IPS DF 6.9 (cell line): ENCODE measurements around the gene TMEM60.
A peak's percentile ranks its signal among the peaks of the same experiment; 100 is the strongest.
"Not testable (repeated sequence)": the region's sequence is repeated elsewhere in the genome, so short reads cannot be mapped to it uniquely, and the experiment has no call there.

Experiments used
- DNase-seq: peaks from one replicate; pipeline ENCODE4 v3.0.0-alpha.2; 2013; ENCODE audit warnings: low read depth, low spot score
- H3K27ac ChIP-seq: one replicate; pipeline ENCODE4 v1.5.1; 2013; ENCODE audit warnings: low read length, control low read depth
- H3K27me3 ChIP-seq: 2 replicates; pipeline ENCODE4 v1.6.1; 2013; ENCODE audit warnings: mild to moderate bottlenecking, low read length; ENCODE audit not compliant: control insufficient read depth, insufficient read depth
- H3K36me3 ChIP-seq: 2 replicates; pipeline ENCODE4 v1.6.1; 2013; ENCODE audit warnings: low read length; ENCODE audit not compliant: control insufficient read depth, insufficient read depth
- H3K4me1 ChIP-seq: 2 replicates; pipeline ENCODE4 v1.6.1; 2013; ENCODE audit warnings: low read length; ENCODE audit not compliant: control insufficient read depth, insufficient read depth
- H3K4me3 ChIP-seq: 2 replicates; pipeline ENCODE4 v1.5.1; 2013; ENCODE audit warnings: mild to moderate bottlenecking, low read length
- H3K9me3 ChIP-seq: 2 replicates; pipeline ENCODE4 v1.6.1; 2013; ENCODE audit warnings: low read length, inconsistent platforms; ENCODE audit not compliant: control insufficient read depth, insufficient read depth
- WGBS: extraction: QIAGEN DNeasy Blood & Tissue Kit; methylation state at CpG from one replicate; pipeline ENCODE4 v1.1.7; 2013; ENCODE audit warnings: mixed read lengths, missing lambda C conversion rate; ENCODE audit not compliant: insufficient read length, insufficient coverage; 5-methylcytosine and 5-hydroxymethylcytosine counted together

Gene TMEM60

DNA sequence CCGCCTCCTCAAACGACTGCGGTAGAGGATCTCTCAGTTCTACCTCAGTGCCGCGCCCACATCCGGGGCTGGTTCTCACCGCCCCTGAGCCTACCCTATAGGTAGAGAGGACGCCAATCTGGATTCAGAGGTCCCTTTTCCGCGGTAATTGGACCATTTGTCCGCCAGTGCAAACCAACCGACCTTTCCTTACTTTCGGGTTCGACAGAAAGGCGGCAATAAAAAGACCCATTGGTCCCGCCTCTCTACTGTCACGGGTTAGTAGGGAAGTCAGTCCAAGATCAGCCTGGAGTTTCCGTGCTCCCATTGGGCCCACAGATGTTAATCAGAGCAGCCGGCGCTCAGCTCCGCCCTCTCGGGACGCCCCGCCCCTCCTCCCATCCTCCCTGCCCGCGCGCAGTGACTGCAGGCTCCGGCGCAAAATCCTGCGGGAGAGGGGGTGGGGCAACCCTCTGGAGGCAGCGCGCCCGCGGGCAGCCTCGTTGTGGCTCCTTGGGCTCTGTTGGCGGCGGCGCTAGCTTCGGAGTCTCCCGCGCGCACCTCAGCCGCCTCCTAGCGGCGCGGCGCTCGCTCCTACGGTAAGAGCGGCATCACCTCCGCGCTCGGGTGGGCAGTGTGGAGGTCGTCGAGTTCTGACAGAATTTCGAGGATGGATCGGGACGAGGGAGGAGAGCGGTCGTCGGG lies at the start of gene TMEM60, which contains the start of gene PHTF2:
TSS of gene TMEM60 (minus strand) at position 41 of the 684 bp plus-strand sequence. CDS start 4,061 bp downstream, outside the sequence.
TSS of gene PHTF2 (plus strand) at position 380 of the 684 bp plus-strand sequence.
- no peak within 1 kb of the TSS for H3K27ac ChIP-seq
- no peaks in the 10 kb centered on the region for H3K4me1 ChIP-seq
- WGBS: no CpG with 5 or more reads among the region's 61 CpGs

GRCh38 chr7:77846317-77847092 lies 48.3 kb upstream of the TMEM60 start:
- H3K27me3 ChIP-seq: no peaks in the 10 kb centered on the region
- no peaks in the 10 kb centered on the region for H3K36me3 ChIP-seq
- no peak overlapping the region for H3K4me3 ChIP-seq
- DNase-seq: no peak
- no CpG with 5 or more reads among the region's 8 CpGs for WGBS
- no peaks in the 10 kb centered on the region for H3K4me1 ChIP-seq
- H3K27ac ChIP-seq: no peak overlapping the region
- no peaks in the 10 kb centered on the region for H3K9me3 ChIP-seq

More for the DNA sequence above, at the start of gene TMEM60, which contains the start of gene PHTF2:
- no peaks in the 10 kb centered on the region for H3K27me3 ChIP-seq
- H3K36me3 ChIP-seq: no peaks in the 10 kb centered on the region; the same call in 1 of the 2 replicates
- peak within 1 kb of the TSS; percentile 99 for H3K4me3 ChIP-seq
- no peaks in the 10 kb centered on the region for H3K9me3 ChIP-seq
- peak; percentile 98 for DNase-seq

DNA sequence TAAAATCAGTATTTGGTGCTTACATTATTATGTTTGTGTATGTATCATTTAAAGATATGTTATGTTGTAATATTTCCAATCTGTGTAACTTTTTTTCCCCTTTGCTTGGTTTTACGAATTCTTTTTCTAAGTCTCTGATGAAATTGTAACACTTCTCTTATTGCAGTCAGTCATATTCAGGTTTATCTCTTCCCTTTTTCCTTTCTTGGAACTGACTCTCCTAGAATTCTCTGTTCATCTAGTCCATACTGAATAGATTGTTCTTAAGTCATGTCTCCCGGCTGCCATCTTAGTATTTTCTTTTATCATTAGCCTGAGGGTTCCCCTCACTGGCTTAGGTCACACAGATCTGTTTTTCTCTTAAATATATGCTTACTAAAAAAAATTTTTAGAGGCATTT lies 45.0 kb upstream of the TMEM60 start:
- Histone ChIP-seq H3K27ac (no peak overlapping the region), H3K9me3 (no peaks in the 10 kb centered on the region), H3K4me3 (no peak overlapping the region), H3K4me1 (no peaks in the 10 kb centered on the region), H3K27me3 (no peaks in the 10 kb centered on the region), H3K36me3 (no peaks in the 10 kb centered on the region)
- DNase-seq: no peak
- no CpG with 5 or more reads among the region's 2 CpGs for WGBS

DNA sequence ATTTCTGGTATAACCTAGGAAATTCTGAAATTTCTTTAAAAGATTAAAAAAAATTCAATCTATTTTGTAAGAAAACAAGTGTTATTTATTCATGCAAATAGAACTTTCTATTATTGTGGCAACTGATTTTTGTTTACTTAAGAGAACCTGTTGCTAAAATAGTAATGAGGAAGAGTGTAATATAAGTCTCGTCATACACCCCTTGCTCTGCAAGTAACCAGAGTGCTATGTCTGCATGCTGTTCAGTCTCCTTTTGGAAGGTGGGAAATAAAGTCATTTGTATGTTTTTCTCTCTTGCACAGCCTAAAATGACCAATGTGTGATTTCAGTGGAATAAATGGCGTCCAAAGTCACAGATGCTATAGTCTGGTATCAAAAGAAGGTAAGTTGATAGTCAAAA lies 41.7 kb upstream of the TMEM60 start:
- no peak overlapping the region for H3K27ac ChIP-seq
- no peak for DNase-seq
- no peaks in the 10 kb centered on the region for H3K4me1 ChIP-seq
- no peaks in the 10 kb centered on the region for H3K27me3 ChIP-seq
- WGBS: no CpG with 5 or more reads among the region's 2 CpGs
- H3K4me3 ChIP-seq: no peak overlapping the region
- H3K9me3 ChIP-seq: no peaks in the 10 kb centered on the region
- H3K36me3 ChIP-seq: no peaks in the 10 kb centered on the region

- no peak overlapping the region for H3K4me3 ChIP-seq
- H3K36me3 ChIP-seq: no peaks in the 10 kb centered on the region
- H3K9me3 ChIP-seq: no peaks in the 10 kb centered on the region
- no peak overlapping the region for H3K27ac ChIP-seq
- no peak for DNase-seq
- WGBS: no CpG with 5 or more reads among the region's 3 CpGs
- H3K27me3 ChIP-seq: no peaks in the 10 kb centered on the region
- H3K4me1 ChIP-seq: no peaks in the 10 kb centered on the region
These were observed 40.8 kb upstream of the TMEM60 start for GRCh38 chr7:77838929-77839491.

DNA sequence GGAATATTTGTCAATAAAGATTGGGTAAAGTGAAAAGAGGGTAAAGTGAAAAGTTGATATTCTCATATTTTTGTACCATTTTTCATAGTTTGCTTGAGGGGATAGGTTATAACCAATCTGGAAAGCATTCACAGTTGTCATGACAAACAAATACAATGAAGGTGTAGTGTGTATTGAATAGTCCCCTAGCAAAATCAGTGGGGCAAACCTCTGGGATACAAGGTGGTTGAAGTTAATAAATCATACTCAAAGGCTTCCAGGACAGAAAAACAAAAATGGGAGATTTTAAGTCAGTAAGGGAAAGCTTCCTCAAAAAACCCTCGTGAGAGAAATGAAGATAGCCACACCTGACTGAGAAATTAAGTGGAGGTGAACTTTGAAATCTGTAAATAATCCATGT lies 39.7 kb upstream of the TMEM60 start:
- no peak overlapping the region for H3K27ac ChIP-seq
- no peak for DNase-seq
- no peaks in the 10 kb centered on the region for H3K27me3 ChIP-seq
- no peaks in the 10 kb centered on the region for H3K9me3 ChIP-seq
- no peak overlapping the region for H3K4me3 ChIP-seq
- H3K4me1 ChIP-seq: no peaks in the 10 kb centered on the region
- H3K36me3 ChIP-seq: no peaks in the 10 kb centered on the region
- WGBS: no CpG with 5 or more reads among the region's 1 CpG

DNA sequence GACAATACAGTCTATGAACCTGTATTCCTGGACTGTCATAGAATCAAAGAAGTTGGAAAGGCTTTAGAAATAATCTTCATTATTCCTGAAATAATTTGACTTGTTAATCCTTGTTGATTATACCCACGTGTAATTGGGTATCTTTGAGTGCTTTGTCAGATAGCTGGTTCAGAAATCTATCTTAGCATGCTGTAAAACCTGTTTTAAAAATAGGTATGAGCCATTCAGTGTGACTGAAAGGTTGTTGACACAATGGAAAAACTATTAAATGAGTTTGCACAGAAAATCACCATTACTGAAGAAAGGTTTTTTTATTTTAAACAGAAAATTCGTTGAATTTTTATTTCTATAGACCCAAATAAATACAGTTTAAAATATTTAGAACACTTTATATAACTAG lies 39.0 kb upstream of the TMEM60 start:
- H3K36me3 ChIP-seq: no peaks in the 10 kb centered on the region
- DNase-seq: no peak
- no peak overlapping the region for H3K4me3 ChIP-seq
- H3K9me3 ChIP-seq: no peaks in the 10 kb centered on the region
- WGBS: no CpG with 5 or more reads among the region's 2 CpGs
- no peaks in the 10 kb centered on the region for H3K4me1 ChIP-seq
- no peaks in the 10 kb centered on the region for H3K27me3 ChIP-seq
- H3K27ac ChIP-seq: no peak overlapping the region

DNA sequence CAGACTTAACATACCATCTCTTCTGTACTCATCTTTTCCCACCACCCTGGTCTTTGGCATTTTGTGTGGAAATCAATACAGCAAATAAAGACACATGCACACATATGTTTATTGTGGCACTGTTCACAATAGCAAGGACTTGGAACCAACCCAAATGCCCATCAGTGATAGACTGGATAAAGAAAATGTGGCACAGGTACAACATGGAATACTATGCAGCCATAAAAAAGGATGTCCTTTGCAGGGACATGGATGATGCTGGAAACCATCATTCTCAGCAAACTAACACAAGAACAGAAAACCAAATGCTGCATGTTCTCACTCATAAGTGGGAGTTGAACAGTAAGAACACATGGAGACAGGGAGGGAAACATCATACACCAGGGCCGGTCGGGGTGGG lies 38.2 kb upstream of the TMEM60 start:
- not testable (repeated sequence) for DNase-seq, H3K27me3 ChIP-seq, H3K27ac ChIP-seq, H3K4me3 ChIP-seq, H3K9me3 ChIP-seq, H3K36me3 ChIP-seq, H3K4me1 ChIP-seq
- no CpG with 5 or more reads among the region's 2 CpGs for WGBS

GRCh38 chr7:77833136-77833535 lies 34.9 kb upstream of the TMEM60 start:
- DNase-seq: no peak
- H3K4me3 ChIP-seq: no peak overlapping the region
- no peak overlapping the region for H3K27ac ChIP-seq
- WGBS: no CpG with 5 or more reads among the region's 1 CpG
- H3K9me3 ChIP-seq: no peaks in the 10 kb centered on the region
- H3K36me3 ChIP-seq: no peaks in the 10 kb centered on the region
- H3K4me1 ChIP-seq: no peaks in the 10 kb centered on the region
- no peaks in the 10 kb centered on the region for H3K27me3 ChIP-seq

- Histone ChIP-seq H3K27ac (no peak overlapping the region), H3K36me3 (no peaks in the 10 kb centered on the region), H3K27me3 (no peaks in the 10 kb centered on the region), H3K4me1 (no peaks in the 10 kb centered on the region), H3K9me3 (no peaks in the 10 kb centered on the region), H3K4me3 (no peak overlapping the region)
- WGBS: no CpG with 5 or more reads among the region's 1 CpG
- DNase-seq: no peak
These were observed 33.7 kb upstream of the TMEM60 start for GRCh38 chr7:77831953-77832352.
